Mesothelial cell of epicardium (in vitro differentiated cells): Measurements from ENCODE around the gene GOLGA6L10. TPM values are rescaled to one million over a fixed set of nuclear protein-coding genes. Genes with fewer than 3 reads are reported as not detected.
"Not testable (repeated sequence)": the region's sequence is repeated elsewhere in the genome, so short reads cannot be mapped to it uniquely, and the experiment has no call there.

Experiments used
- DNase-seq, 2 experiments: peaks; one replicate each; pipeline ENCODE4 v3.0.0; 2021; ENCODE audit warnings: low spot score in 2 of 2; ENCODE audit not compliant: unreplicated experiment in 2 of 2
- H3K27ac Mint-ChIP-seq: 2 replicates; pipeline ENCODE4 v1.8.0; 2021; ENCODE audit warnings: mixed read lengths
- H3K27me3 Mint-ChIP-seq: 2 replicates; pipeline ENCODE4 v1.8.0; 2021; ENCODE audit warnings: low read depth, mixed read lengths
- H3K36me3 Mint-ChIP-seq: 2 replicates; pipeline ENCODE4 v1.8.0; 2021; ENCODE audit warnings: mixed read lengths
- H3K4me1 Mint-ChIP-seq: 2 replicates; pipeline ENCODE4 v1.8.0; 2021; ENCODE audit warnings: mixed read lengths
- H3K4me3 Mint-ChIP-seq: 2 replicates; pipeline ENCODE4 v1.8.0; 2021; ENCODE audit warnings: mild to moderate bottlenecking, moderate library complexity, mixed read lengths
- H3K9me3 Mint-ChIP-seq: 2 replicates; pipeline ENCODE4 v1.8.0; 2021; ENCODE audit warnings: mixed read lengths
- CTCF ChIP-seq: fragments of 200-600 bp; sonication (generic); IDR thresholded peaks from one replicate; pipeline ENCODE4 v1.5.0; 2021; ENCODE audit warnings: antibody characterized with exemption; ENCODE audit not compliant: unreplicated experiment
- total RNA-seq: library from RNA; stranded (reverse); gene quantifications from 3 replicates; pipeline ENCODE4 v1.2.1, GENCODE V29; 2021

GOLGA6L10 gene
- total RNA-seq, 1 donor from 2014 or later, result 11.6 TPM

GRCh38 chr15:82327372-82327771 lies 21.9 kb downstream of the GOLGA6L10 start:
- not testable (repeated sequence) for H3K27me3 Mint-ChIP-seq, H3K36me3 Mint-ChIP-seq, H3K27ac Mint-ChIP-seq, H3K9me3 Mint-ChIP-seq, H3K4me3 Mint-ChIP-seq, DNase-seq, H3K4me1 Mint-ChIP-seq

GRCh38 chr15:82326896-82327295 lies 22.4 kb downstream of the GOLGA6L10 start:
- H3K4me3 Mint-ChIP-seq, DNase-seq, H3K27ac Mint-ChIP-seq, H3K36me3 Mint-ChIP-seq, H3K9me3 Mint-ChIP-seq, H3K4me1 Mint-ChIP-seq, H3K27me3 Mint-ChIP-seq: not testable (repeated sequence)

- not testable (repeated sequence) for H3K27me3 Mint-ChIP-seq, H3K36me3 Mint-ChIP-seq, DNase-seq, H3K27ac Mint-ChIP-seq, H3K4me3 Mint-ChIP-seq, H3K4me1 Mint-ChIP-seq, H3K9me3 Mint-ChIP-seq
Measured at GRCh38 chr15:82325646-82326045, 23.6 kb downstream of the GOLGA6L10 start.

- H3K4me3 Mint-ChIP-seq, H3K4me1 Mint-ChIP-seq, H3K36me3 Mint-ChIP-seq, DNase-seq, H3K9me3 Mint-ChIP-seq, H3K27me3 Mint-ChIP-seq, H3K27ac Mint-ChIP-seq: not testable (repeated sequence)
Measured at GRCh38 chr15:82324831-82325230, 24.4 kb downstream of the GOLGA6L10 start.

- not testable (repeated sequence) for H3K4me3 Mint-ChIP-seq, H3K27me3 Mint-ChIP-seq, H3K4me1 Mint-ChIP-seq, H3K27ac Mint-ChIP-seq, H3K9me3 Mint-ChIP-seq, H3K36me3 Mint-ChIP-seq, DNase-seq
Measured at GRCh38 chr15:82322488-82322887, 26.8 kb downstream of the GOLGA6L10 start.

- not testable (repeated sequence) for H3K9me3 Mint-ChIP-seq, H3K27ac Mint-ChIP-seq, H3K36me3 Mint-ChIP-seq, H3K4me3 Mint-ChIP-seq, H3K27me3 Mint-ChIP-seq, DNase-seq, H3K4me1 Mint-ChIP-seq
Measured at GRCh38 chr15:82320861-82321260, 28.4 kb downstream of the GOLGA6L10 start.

GRCh38 chr15:82319522-82320278 lies 29.6 kb downstream of the GOLGA6L10 start:
- H3K9me3 Mint-ChIP-seq, H3K4me1 Mint-ChIP-seq, H3K36me3 Mint-ChIP-seq, H3K27ac Mint-ChIP-seq, DNase-seq, H3K27me3 Mint-ChIP-seq, H3K4me3 Mint-ChIP-seq: not testable (repeated sequence)

GRCh38 chr15:82318281-82318680 lies 31.0 kb downstream of the GOLGA6L10 start:
- not testable (repeated sequence) for H3K4me3 Mint-ChIP-seq

GRCh38 chr15:82317516-82317915 lies 31.8 kb downstream of the GOLGA6L10 start:
- not testable (repeated sequence) for H3K9me3 Mint-ChIP-seq, H3K4me1 Mint-ChIP-seq, H3K27me3 Mint-ChIP-seq, H3K36me3 Mint-ChIP-seq, H3K4me3 Mint-ChIP-seq, H3K27ac Mint-ChIP-seq, DNase-seq

More at GRCh38 chr15:82318281-82318680, 31.0 kb downstream of the GOLGA6L10 start:
- not testable (repeated sequence) for DNase-seq, H3K27me3 Mint-ChIP-seq, H3K9me3 Mint-ChIP-seq, H3K4me1 Mint-ChIP-seq, H3K36me3 Mint-ChIP-seq, H3K27ac Mint-ChIP-seq

GRCh38 chr15:82317091-82317489 lies 32.2 kb downstream of the GOLGA6L10 start:
- no peaks in the 10 kb centered on the region for H3K36me3 Mint-ChIP-seq
- no peak for TF ChIP-seq CTCF
- no peak overlapping the region for H3K4me3 Mint-ChIP-seq
- DNase-seq, result no peak
- no peaks in the 10 kb centered on the region for H3K27me3 Mint-ChIP-seq
- no peaks in the 10 kb centered on the region for H3K4me1 Mint-ChIP-seq
- no peak overlapping the region for H3K27ac Mint-ChIP-seq
- H3K9me3 Mint-ChIP-seq, result no peaks in the 10 kb centered on the region

- not testable (repeated sequence) for H3K27me3 Mint-ChIP-seq, DNase-seq, H3K36me3 Mint-ChIP-seq, H3K4me1 Mint-ChIP-seq, H3K27ac Mint-ChIP-seq, H3K9me3 Mint-ChIP-seq, H3K4me3 Mint-ChIP-seq
Measured at GRCh38 chr15:82316247-82317090, 32.8 kb downstream of the GOLGA6L10 start.
